Activated CD4-positive, alpha-beta memory T cell treated with anti-CD3 and anti-CD28 coated beads, Interleukin-2, amount 10 ng/mL, durations not matched to agents 7 days and 5 days (primary cell): ENCODE data around the gene PEX11G. TPM values are rescaled to one million over a fixed set of nuclear protein-coding genes. Genes with fewer than 3 reads are reported as not detected.

ENCODE experiments used
- total RNA-seq, 2 experiments: library from RNA; stranded (reverse); gene quantifications; one replicate each; pipeline ENCODE4 v1.2.3, GENCODE V29; 2021

PEX11G gene
- total RNA-seq, 2 experiments from 2014 or later: 0.68 to 1.7 TPM

Other genes starting within 250 kb of the PEX11G start
- gene INSR, start 194.6 kb downstream of the PEX11G start, total RNA-seq: 1 to 10 TPM in 1 of 2 experiments, under 1 TPM in 1; 0.90 to 1.3 TPM
- gene ARHGEF18, start 140.1 kb downstream of the PEX11G start, total RNA-seq: 10 to 100 TPM; 31.9 to 36.0 TPM
- 1 to 10 TPM; 5.5 to 7.5 TPM for gene ZNF358, start 27.1 kb upstream of the PEX11G start, total RNA-seq
- gene MCOLN1, start 33.6 kb upstream of the PEX11G start, total RNA-seq: 10 to 100 TPM; 15.2 to 15.3 TPM
- 100 to 1,000 TPM; 130 to 152 TPM for gene PNPLA6, start 46.7 kb upstream of the PEX11G start, total RNA-seq
- gene CAMSAP3, start 106.8 kb upstream of the PEX11G start, total RNA-seq: under 1 TPM; 0.13 to 0.33 TPM
- gene XAB2, start 140.5 kb upstream of the PEX11G start, total RNA-seq: 10 to 100 TPM; 48.5 TPM
- 100 to 1,000 TPM; 123 to 136 TPM for gene PET100, start 140.8 kb upstream of the PEX11G start, total RNA-seq
- gene PCP2, start 144.7 kb upstream of the PEX11G start, total RNA-seq: 1 to 10 TPM; 1.9 to 2.1 TPM
- gene STXBP2, start 148.1 kb upstream of the PEX11G start, total RNA-seq: 100 to 1,000 TPM; 169 to 171 TPM
- gene RETN, start 180.0 kb upstream of the PEX11G start, total RNA-seq: not detected
- gene MCEMP1, start 188.1 kb upstream of the PEX11G start, total RNA-seq: not detected
- 10 to 100 TPM; 92.5 to 94.7 TPM for gene TRAPPC5, start 191.8 kb upstream of the PEX11G start, total RNA-seq
- gene FCER2, start 213.1 kb upstream of the PEX11G start, total RNA-seq: under 1 TPM; 0.60 to 0.95 TPM
- not detected for gene CLEC4G, start 243.1 kb upstream of the PEX11G start, total RNA-seq